Measurements from ENCODE around the gene ZNF593OS.

Gene ZNF593OS

GRCh38 chr1:26184883-26185282 is 13.3 kb upstream of the ZNF593OS start:
- in situ Hi-C loops (cut with MboI; ENCODE audit: low sequenced_read_pairs) = no loop called here

GRCh38 chr1:26184086-26184485 is 12.5 kb upstream of the ZNF593OS start:
- in situ Hi-C loops (cut with MboI; ENCODE audit: low sequenced_read_pairs) = no loop called here

DNA sequence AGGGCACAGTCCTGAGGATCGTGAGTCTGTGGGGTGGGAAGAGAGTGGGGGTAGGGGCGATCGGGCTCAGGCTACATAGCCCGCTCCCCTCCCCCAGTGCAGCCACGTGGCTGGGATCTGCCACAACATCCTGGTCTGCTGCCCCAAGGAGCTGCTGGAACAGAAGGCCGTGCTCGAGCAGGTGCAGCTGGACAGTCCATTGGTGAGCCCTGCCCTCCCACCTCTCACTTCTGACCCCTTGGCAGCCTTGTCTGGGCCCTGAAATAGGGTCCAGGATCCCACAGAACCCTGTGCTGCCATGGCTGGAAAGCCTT is 10.7 kb upstream of the ZNF593OS start:
- in situ Hi-C loops (cut with MboI; ENCODE audit: low sequenced_read_pairs) = no loop called here

GRCh38 chr1:26181586-26182382 is 10.2 kb upstream of the ZNF593OS start:
- in situ Hi-C loops (cut with MboI; ENCODE audit: low sequenced_read_pairs) = no loop called here

DNA sequence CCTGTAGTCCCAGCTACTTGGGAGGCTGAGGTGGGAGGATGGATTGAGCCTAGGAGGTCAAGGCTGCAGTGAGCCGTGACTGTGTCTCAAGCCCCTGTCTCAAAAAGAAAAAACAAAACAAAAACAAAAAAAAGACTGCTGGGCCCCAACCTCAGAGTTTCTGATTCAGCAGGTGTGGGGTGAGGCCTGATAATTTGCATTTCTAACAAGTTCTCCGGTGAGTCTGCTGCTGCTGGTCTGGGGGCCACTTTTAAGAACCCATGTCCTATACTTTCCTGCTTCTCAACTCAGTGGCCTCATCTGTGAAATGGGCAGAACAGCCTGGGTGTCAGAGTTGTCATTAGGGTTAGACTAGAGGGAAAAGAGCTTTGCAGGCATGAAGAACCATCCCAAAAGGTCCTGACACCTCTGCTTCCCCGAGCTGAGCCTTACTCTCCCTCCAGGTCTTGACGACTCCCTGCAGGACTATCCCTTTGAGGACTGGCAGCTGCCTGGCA is 8.4 kb upstream of the ZNF593OS start:
- in situ Hi-C loops (cut with MboI; ENCODE audit: low sequenced_read_pairs) = no loop called here

DNA sequence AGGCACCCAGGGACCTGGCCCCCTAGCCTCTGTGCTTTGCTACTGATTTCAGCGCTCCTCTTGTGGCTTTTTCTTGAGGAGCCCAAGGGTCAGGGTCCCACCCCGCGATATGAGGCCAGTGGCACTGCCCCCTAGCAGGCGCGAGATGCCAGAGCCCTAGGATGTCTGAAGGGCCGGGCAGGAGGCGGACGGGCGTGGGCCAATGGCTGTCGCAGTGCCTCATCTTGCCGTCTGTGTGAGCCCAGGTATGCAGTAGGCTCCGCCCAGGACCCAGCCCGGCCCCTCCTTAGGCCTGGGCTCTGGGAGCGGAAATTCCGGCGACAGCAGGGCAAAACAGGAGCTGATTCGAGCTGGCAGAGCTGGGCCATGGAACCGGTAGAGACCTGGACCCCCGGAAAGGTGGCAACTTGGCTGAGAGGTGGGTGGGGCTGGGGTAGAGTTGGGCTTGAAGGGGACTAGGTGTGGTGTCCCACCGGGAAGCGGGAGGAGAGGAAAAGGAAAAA is 5.6 kb upstream of the ZNF593OS start, which contains the start of gene CNKSR1:
TSS of gene CNKSR1 (plus strand) at position 310 of the 503 bp plus-strand sequence. CDS start at position 367, 57 bp downstream.
- in situ Hi-C loops (cut with MboI; ENCODE audit: low sequenced_read_pairs) = no loop called here

DNA sequence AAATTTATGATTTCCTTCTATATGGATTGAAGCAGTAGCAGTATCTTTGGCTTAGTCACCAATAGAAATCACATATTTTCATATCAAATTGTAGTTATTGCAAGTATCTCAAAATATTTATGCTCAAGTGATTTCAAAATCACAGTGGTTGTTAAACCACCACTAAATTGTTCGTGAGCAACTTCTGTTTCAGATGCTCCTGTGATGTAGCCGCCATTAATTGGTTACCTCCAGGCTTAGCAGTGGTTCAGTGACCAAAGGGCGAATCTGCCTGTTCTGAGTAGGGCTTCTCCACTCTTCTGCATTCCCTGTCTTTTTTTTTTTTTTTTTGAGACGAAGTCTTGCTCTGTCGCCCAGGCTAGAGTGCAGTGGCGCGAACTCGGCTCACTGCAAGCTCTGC is 3.7 kb upstream of the ZNF593OS start:
- in situ Hi-C loops (cut with MboI; ENCODE audit: low sequenced_read_pairs) = no loop called here

- in situ Hi-C loops (cut with MboI; ENCODE audit: low sequenced_read_pairs) = no loop called here
These were observed 1.2 kb downstream of the ZNF593OS start for GRCh38 chr1:26170472-26170821.

- in situ Hi-C loops (cut with MboI; ENCODE audit: low sequenced_read_pairs) = no loop called here
These were observed 1.8 kb downstream of the ZNF593OS start, which contains the start of gene ZNF593 for GRCh38 chr1:26169669-26170471. Gene ZNF593, plus strand, starts transcription at chr1:26169908. Its CDS starts 76 bp downstream, at chr1:26169984.

GRCh38 chr1:26169198-26169554 is 2.5 kb downstream of the ZNF593OS start:
- in situ Hi-C loops (cut with MboI; ENCODE audit: low sequenced_read_pairs) = no loop called here

GRCh38 chr1:26168410-26169197 is 3.0 kb downstream of the ZNF593OS start, which contains the start of gene C1orf232:
Gene C1orf232, minus strand, starts transcription at chr1:26168963. Its CDS starts 464 bp downstream, at chr1:26168499.
- in situ Hi-C loops (cut with MboI; ENCODE audit: low sequenced_read_pairs) = no loop called here

GRCh38 chr1:26166719-26167281 is 4.8 kb downstream of the ZNF593OS start:
- in situ Hi-C loops (cut with MboI; ENCODE audit: low sequenced_read_pairs) = no loop called here

GRCh38 chr1:26164861-26165842 is 6.5 kb downstream of the ZNF593OS start:
- in situ Hi-C loops (cut with MboI; ENCODE audit: low sequenced_read_pairs) = no loop called here

GRCh38 chr1:26164036-26164860 is 7.4 kb downstream of the ZNF593OS start:
- in situ Hi-C loops (cut with MboI; ENCODE audit: low sequenced_read_pairs) = no loop called here

- in situ Hi-C loops (cut with MboI; ENCODE audit: low sequenced_read_pairs) = no loop called here
These were observed 8.0 kb downstream of the ZNF593OS start for GRCh38 chr1:26163684-26164035.

- in situ Hi-C loops (cut with MboI; ENCODE audit: low sequenced_read_pairs) = no loop called here
These were observed 9.4 kb downstream of the ZNF593OS start for GRCh38 chr1:26162220-26162709.

DNA sequence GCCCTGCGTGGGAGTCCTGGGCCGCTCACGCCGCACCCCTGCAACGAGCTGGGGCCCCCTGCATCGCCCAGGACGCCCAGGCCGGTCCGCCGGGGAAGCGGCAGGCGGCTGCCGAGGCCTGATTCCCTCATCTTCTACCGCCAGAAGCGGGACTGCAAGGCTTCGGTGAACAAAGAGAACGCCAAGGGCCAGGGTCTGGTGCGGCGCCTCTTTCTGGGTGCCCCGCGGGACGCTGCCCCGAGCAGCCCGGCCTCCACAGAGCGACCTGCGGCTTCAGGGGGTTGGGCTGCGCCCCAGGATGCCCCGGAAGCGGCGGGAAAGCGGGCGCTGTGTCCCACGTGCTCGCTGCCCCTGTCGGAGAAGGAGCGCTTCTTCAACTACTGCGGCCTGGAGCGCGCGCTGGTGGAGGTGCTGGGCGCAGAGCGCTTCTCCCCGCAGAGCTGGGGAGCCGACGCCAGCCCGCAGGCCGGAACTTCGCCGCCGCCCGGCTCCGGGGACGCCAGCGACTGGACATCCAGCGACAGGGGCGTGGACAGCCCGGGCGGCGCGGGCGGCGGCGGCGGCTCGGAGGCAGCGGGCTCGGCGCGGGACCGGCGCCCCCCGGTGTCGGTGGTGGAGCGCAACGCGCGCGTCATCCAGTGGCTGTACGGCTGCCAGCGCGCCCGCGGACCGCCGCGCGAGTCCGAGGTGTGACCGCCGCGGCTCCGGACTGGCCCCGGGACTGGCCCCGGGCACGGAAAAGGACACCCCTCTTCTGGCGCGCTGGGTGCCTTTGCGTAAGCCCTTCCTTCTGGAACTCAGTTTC is 10.0 kb downstream of the ZNF593OS start:
- in situ Hi-C loops (cut with MboI; ENCODE audit: low sequenced_read_pairs) = no loop called here
